SW 1271 (cell line): ENCODE measurements around the gene CA10.

Experiments used
- DNase-seq, 2 experiments: peaks; one replicate each; lab custom pipeline; 2025; lab: John Stamatoyannopoulos, UW

The CA10 gene

DNA sequence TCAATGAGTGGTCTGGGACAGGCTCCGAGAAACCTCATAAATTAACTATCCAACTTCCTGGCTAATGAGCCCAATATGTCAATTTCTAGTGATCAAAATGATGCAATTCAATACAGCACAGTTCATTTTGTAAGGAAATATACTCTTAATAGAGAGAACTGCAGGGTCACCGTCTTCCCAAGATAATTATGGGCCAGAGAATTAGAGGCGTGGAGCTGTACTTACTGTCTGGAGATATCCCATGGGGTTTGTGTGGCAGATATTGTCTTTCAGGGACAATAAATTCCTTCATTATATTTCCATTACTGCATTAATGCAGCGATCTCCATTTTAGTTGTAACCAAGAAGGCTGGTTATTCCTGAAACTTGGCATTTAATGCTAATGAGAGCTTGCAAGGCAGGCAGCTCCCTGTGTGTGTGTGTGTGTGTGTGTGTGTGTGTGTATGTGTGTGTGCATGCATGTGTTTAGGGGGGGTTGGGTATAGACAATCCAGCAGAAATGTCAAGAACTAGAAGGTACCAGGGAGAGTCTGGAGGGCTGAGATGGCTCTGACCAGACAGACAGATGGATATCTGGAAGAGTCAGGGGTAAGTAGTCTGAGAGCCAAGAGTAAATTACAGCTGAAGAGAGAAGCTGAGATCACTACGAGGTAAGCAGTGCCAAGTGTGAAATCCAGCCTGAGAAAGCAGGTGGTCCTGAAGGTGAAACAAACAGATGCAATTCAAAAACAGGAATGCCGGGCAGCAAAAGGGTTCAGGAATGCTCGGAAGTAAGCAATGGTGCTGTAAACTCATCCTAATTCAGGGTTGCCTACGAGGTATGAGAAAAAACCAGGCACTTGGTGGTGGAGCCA is 393.0 kb downstream of the CA10 start:
- DNase-seq: no peak

- DNase-seq: peak; percentile 15 to 73
Measured at GRCh38 chr17:51764387-51764971, 394.0 kb downstream of the CA10 start.

- DNase-seq: no peak
Measured at GRCh38 chr17:51763058-51763457, 395.5 kb downstream of the CA10 start.

DNA sequence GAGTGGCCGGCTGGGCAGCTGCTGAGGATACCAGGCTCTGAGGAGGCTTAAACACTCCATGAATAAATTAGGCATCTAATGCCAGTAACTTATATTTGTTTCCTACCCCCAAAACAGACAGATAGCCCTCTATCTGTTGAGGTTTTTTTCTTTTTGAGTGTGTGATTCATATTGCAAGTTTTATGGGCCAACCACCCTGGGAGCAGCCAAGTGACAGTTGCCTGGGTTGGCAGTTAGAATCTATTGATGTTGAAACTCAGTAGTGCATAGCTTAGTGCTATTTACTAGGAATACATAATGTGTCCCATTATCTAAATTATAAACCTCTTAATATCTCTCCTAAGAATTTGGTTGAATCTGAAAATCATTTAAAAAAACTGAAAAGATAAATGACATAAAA is 397.4 kb downstream of the CA10 start:
- no peak for DNase-seq

DNA sequence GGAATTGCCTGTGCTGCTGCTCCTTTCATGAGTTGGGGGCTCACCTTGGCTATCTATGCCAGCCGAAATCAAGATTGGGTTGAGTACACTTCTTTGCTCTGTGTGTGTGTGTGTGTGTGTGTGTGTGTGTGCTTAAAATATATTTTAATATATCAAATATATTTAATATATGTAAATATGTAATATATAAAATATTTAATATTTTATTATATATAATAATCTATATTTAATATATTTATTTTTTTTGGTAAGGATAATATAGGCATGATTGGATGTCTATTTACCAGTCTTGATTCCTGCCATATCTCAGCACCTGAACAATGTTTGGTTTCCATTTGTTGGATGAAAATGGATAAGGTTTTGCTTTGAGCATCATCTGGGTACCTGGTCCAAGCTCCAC is 399.3 kb downstream of the CA10 start:
- DNase-seq: no peak

DNA sequence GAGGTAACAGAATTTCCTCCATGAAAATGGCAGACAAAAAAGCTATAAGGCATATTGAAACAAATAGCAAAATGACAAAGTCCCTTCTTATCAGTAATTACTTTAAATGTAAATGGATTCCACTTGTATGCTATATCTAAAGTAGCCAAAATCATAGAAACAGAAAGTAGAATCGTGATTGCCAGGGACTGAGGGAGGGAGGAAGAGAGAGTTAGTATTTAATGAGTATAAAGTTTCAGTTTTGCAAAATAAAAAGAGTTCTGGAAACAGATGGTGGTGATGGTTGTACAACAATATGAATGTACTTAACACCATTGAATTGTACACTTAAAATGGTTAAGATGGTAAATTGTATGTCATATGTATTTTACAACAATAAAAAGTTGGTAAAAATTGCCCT is 407.4 kb downstream of the CA10 start:
- DNase-seq: no peak

DNA sequence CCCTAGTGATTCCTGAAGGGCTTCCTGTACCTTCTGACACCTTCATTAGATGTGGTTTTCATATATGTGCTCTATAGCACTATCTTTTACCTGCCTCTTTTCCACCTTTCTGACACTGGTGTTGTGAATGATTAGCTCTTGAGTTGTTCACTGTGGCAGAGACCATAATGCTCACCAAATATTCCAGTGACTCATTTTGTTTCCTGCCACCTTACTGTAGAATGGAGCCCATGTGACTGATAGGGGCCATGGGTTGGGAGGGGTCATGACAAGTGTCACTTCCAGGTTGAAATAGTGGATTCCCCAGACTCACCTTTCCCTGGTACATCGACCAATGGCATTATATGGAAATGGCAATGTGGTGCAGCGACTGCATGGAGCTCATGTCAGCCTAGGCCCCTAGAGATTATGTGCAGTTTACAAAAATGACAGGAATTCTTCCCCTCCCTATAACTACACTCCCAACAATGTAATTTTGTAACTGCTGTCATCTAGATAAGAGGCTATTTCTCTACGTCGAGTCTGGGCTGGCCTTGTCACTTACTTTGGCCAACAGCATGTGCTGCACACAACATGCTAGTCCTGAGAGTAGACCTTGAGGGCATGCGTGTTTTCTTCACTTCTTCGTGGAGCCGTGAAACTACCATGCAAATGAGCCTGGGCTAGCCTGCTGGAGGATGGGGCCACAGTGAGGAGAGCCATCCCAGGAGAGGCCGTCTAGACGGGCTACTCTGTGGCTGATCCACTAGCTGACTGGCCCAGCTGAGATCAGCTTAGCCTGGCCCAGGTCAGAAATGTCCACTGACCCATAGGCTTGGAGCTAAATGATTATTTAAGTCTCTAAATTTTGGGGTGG is 409.5 kb downstream of the CA10 start:
- no peak for DNase-seq

DNA sequence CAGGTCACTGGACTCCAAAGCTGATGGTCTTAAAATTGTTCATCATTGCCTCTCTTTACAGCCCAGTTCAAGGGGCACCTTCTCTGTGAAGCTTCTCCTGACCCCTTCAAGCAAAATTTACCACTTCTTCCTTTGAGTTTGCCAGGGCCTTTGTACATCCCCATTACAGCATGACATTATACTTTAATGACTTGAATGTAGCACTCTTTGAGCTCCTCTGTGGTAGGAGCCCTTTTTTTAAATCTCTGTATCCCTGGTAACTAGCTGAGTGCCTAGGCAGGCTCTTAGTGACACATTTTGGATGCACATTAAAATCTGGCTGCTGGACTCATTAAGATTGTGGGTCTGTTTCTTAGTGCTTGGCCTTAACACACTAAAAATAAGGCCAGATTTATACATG is 412.1 kb downstream of the CA10 start:
- no peak for DNase-seq

GRCh38 chr17:51745993-51746392 is 412.5 kb downstream of the CA10 start:
- no peak for DNase-seq

GRCh38 chr17:51743477-51743876 is 415.0 kb downstream of the CA10 start:
- no peak for DNase-seq

GRCh38 chr17:51742571-51742970 is 415.9 kb downstream of the CA10 start:
- no peak for DNase-seq

GRCh38 chr17:51741458-51741857 is 417.1 kb downstream of the CA10 start:
- no peak for DNase-seq

GRCh38 chr17:51740531-51740930 is 418.0 kb downstream of the CA10 start:
- no peak for DNase-seq

DNA sequence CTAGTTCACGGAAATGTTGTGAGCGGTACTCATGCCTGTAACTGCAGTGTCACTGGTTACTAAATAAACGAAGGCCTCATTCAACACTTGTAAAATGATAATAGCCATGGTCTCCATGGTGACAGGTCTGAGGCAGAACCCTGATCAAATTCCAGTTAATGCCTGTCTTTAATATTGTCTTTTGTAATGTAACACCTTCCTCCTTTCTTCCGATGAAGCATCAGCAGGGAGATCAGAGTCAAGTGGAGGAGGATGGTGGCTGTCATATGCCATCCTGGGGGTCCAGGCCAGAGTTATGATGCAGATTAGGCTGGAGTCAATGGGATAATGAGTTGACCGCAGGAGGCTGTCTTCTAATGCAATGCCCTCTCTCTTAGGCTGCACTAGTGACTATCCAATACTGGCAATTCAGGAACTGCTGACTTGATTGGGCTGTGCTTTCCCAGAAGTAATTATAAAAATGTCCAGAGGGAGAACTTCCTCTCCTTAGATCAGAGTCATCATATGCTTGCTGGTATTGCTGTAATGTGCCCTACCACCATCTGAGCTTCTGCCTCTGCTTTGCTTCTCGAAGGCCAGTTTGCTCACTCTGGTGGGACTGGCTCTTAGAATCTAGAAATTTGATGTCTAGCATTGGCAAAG is 419.1 kb downstream of the CA10 start:
- DNase-seq: no peak

- no peak for DNase-seq
Measured at GRCh38 chr17:51736356-51736755, 422.2 kb downstream of the CA10 start.

GRCh38 chr17:51734976-51735375 is 423.5 kb downstream of the CA10 start:
- DNase-seq: no peak

GRCh38 chr17:51734462-51734861 is 424.1 kb downstream of the CA10 start:
- no peak for DNase-seq

- no peak for DNase-seq
Measured at GRCh38 chr17:51733166-51733565, 425.3 kb downstream of the CA10 start.

DNA sequence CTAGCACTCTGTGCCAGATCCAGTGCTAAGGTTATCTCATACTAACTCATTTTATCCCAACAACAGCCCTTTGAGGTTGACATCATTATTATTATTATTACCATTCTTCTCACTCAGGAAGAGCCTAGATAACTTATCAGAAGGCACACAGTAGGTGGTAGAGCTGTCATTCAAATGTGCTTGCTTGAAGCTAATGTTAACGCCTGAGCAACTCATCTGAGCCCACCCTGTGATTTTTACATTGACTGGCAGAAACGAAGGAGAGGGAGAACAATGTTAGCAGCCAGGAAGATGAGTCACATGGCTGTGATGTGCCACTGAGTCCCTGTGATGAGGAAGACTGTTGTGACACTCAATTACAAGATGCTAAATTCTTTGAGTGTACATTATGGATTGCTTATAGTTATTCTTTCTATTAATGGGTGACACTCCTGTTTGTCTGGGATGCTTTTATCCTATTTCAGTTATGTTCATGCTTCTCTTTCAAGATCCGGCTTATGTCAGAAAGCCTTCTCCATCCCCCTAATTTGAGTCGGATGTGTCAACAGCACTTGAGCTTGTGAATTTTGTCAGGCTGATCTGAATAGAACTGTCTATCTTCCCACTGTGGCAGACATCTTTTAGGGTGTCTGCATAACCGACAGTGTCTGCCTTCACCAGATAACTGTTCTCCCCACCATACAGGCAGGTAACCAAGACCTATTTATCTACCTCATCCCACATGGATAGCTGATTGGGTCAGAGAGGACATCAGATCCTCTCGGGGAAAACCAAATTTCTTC is 426.4 kb downstream of the CA10 start:
- DNase-seq: no peak

- DNase-seq: no peak
Measured at GRCh38 chr17:51730303-51731050, 428.0 kb downstream of the CA10 start.

DNA sequence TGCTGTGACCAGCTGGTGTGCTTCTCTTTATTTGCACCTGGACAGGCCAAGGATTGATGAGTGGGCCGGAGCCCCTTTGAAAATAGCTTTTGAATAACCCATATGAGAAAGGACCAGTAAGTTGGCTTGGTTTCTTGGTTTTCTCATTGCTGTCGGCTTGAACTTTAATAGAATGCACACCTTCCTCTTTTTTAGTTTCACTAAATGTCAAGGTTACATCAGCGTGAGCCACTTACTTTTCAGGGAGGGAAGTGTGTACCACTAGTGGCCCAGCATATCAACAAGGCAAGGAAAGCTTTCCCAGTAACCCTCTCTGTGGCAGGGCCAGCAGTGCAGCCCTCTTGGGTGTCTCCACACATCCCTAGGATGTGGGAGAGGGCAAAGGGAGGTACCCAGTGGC is 433.3 kb downstream of the CA10 start:
- DNase-seq: no peak
